OCI-LY7 (cell line): ENCODE results near the gene PITPNM3.
A peak's percentile ranks its signal among the peaks of the same experiment; 100 is the strongest.

Source experiments
- CTCF ChIP-seq: fragments of 200-600 bp; sonication (generic); conservative IDR thresholded peaks from 2 replicates; pipeline ENCODE4 v1.5.1; 2014; ENCODE audit warnings: mild to moderate bottlenecking, antibody characterized with exemption, low read length, moderate library complexity, mixed read lengths
- EZH2phosphoT487 ChIP-seq: fragments of 200-600 bp; sonication (generic); IDR thresholded peaks from 2 replicates; pipeline ENCODE4 v1.6.1; 2018; ENCODE audit warnings: low read depth, borderline replicate concordance, mild to moderate bottlenecking, mixed run types, antibody characterized with exemption, low read length, moderate library complexity, mixed read lengths

DNA sequence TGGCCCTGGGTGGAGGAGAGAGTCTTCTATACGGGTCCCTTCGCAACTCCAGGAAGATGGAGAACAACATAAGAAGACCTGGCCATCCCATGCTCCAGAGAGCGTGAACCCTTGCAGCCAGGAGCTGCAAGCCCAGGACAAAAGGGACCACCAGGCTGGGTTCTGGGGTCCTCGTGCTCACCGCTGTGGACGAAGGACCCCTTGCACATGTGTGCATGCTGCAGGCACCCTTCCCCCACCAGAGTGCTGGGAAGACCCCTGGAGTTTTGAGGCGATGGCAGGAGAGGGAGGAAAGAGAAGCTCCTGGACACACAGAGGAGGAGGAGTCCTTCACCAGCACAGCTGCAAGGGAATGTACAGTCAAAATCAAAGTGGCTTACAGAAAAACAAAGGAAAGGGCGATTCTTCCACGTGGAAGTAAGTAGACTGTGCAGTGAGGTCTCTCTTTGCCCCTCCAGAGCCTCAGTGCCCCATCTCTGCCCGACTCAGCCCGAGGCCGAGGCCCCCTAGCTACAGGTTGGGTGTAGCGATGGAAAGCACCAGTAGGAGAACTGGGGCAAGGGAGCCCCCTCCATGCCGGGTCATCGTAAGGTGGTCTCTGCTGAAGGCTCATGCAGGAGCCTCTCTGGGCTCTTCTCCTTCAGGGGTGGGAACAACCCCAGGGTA is 60.8 kb downstream of the PITPNM3 start:
- TF ChIP-seq CTCF = peak; percentile 72
- no peak for TF ChIP-seq EZH2phosphoT487
